ENCODE measurements around the gene EXOSC3. TPM values are rescaled to one million over a fixed set of nuclear protein-coding genes. Genes with fewer than 3 reads are reported as not detected.

The EXOSC3 gene
- total RNA-seq, 1 donor from 2014 or later, result 85.2 TPM

DNA sequence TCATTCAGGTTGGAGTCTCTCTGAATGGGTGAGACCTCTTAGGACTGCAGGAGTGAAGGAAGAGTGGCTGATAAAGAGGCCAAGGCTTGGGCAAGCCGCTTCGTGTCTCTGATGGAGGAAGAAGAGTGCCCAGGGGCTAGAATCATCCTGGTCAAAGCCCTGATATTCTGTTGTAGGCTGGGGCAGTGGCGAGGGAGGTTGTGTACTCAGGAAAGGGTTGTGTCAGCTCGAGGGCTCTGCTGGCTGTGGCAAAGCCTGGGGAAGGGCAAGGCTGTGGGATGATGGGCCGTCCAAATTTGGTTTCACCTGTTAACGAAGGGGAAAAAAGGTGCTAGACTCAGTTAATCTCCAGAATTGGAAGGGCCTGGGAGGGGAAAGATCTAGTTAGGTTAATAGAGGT lies 33.7 kb downstream of the EXOSC3 start:
- no peak for TF ChIP-seq EZH2phosphoT487 (IDR thresholded peaks at IDR 0.05)
- no peak for TF ChIP-seq EZH2 (IDR thresholded peaks at IDR 0.05)
- TF ChIP-seq, protein P1, sequence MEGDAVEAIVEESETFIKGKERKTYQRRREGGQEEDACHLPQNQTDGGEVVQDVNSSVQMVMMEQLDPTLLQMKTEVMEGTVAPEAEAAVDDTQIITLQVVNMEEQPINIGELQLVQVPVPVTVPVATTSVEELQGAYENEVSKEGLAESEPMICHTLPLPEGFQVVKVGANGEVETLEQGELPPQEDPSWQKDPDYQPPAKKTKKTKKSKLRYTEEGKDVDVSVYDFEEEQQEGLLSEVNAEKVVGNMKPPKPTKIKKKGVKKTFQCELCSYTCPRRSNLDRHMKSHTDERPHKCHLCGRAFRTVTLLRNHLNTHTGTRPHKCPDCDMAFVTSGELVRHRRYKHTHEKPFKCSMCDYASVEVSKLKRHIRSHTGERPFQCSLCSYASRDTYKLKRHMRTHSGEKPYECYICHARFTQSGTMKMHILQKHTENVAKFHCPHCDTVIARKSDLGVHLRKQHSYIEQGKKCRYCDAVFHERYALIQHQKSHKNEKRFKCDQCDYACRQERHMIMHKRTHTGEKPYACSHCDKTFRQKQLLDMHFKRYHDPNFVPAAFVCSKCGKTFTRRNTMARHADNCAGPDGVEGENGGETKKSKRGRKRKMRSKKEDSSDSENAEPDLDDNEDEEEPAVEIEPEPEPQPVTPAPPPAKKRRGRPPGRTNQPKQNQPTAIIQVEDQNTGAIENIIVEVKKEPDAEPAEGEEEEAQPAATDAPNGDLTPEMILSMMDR (IDR thresholded peaks at IDR 0.05), result no peak
- Histone ChIP-seq H3K4me1 (peaks cover 3% of the 10 kb centered on the region), H3K27ac (no peak overlapping the region), H3K4me2 (no peak overlapping the region), H3K4me3 (no peak overlapping the region), H3K79me2 (ENCODE audit: low read depth) (no peaks in the 10 kb centered on the region), H3F3A (ENCODE audit: low read depth) (no peaks in the 10 kb centered on the region), H3K9me3 (ENCODE audit: low read depth) (no peaks in the 10 kb centered on the region), H3K9ac (no peak overlapping the region), H3K36me3 (no peaks in the 10 kb centered on the region), H3K27me3 (no peaks in the 10 kb centered on the region), H4K20me1 (ENCODE audit: low read depth) (no peaks in the 10 kb centered on the region), H2AFZ (replicated peaks) (no peak overlapping the region)
- Mint-ChIP-seq H3K36me3 (peaks cover 1% of the 10 kb centered on the region), H3K27ac (peak overlapping the region; percentile 40), H3K4me1 (peaks cover 15% of the 10 kb centered on the region), H3K9me3 (peaks cover 3% of the 10 kb centered on the region), H3K27me3 (ENCODE audit: insufficient read depth, low read depth) (peaks cover 12% of the 10 kb centered on the region), H3K4me3 (peak overlapping the region; percentile 22)
- DNase-seq (ENCODE audit: low spot score), result no peak

DNA sequence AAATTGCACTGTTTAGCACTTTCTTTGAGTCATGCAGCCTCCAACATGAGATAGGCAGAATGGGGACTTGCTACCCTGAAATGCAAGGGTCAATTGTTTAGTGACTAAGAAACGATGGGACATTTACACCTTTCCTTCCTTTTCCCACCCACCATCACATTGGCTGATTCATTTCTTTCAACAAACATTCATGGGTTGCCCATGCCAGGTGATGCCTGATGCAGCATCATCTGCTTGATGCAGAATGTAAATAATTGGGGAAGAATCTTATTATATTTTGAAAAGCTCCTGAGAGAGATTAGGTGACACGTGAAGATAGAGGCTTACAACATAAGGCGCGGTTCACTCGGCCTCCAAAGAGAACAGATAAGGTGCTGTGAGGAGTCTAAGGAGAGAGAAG lies 35.7 kb downstream of the EXOSC3 start:
- H3K4me2 ChIP-seq, result no peak overlapping the region
- no peaks in the 10 kb centered on the region for H3K9me3 ChIP-seq (ENCODE audit: low read depth)
- H3K36me3 ChIP-seq, result no peaks in the 10 kb centered on the region
- no peak overlapping the region for H3K27ac ChIP-seq
- TF ChIP-seq EZH2 (IDR thresholded peaks at IDR 0.05) (no peak), EZH2phosphoT487 (IDR thresholded peaks at IDR 0.05) (no peak)
- TF ChIP-seq, protein P1 (IDR thresholded peaks at IDR 0.05), result no peak
- DNase-seq (ENCODE audit: low spot score), result no peak
- no peak overlapping the region for H2AFZ ChIP-seq (replicated peaks)
- no peaks in the 10 kb centered on the region for H3K4me1 ChIP-seq
- Mint-ChIP-seq H3K27me3 (ENCODE audit: insufficient read depth, low read depth) (peaks cover 14% of the 10 kb centered on the region), H3K4me1 (peaks cover 8% of the 10 kb centered on the region), H3K36me3 (no peaks in the 10 kb centered on the region), H3K27ac (no peak overlapping the region), H3K9me3 (peaks cover 3% of the 10 kb centered on the region), H3K4me3 (no peak overlapping the region)
- no peaks in the 10 kb centered on the region for H3F3A ChIP-seq (ENCODE audit: low read depth)
- no peaks in the 10 kb centered on the region for H4K20me1 ChIP-seq (ENCODE audit: low read depth)
- no peaks in the 10 kb centered on the region for H3K79me2 ChIP-seq (ENCODE audit: low read depth)
- no peak overlapping the region for H3K9ac ChIP-seq
- no peaks in the 10 kb centered on the region for H3K27me3 ChIP-seq
- H3K4me3 ChIP-seq, result no peak overlapping the region

DNA sequence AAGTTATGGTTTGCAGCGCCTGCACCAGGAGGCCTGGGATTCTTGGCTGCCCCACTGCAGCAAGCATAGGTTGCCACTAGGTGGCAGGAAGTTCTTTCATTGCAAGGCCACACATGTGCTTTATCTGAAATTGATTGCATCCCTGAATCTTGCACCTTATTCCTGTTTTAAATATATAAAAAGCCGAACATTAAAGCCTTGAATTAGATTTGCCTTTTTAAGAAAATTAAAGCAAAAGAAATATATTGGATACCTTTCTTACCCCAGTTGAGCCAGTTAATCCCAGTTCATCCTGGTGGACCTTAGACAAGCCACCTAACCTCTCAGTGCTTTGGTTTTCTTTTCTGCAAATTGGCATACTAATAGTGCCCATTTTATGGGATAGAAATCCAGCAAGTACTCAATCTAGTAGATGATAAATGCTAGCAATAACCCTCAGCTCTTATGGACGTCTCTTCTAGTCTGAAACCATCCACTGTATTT lies 37.6 kb downstream of the EXOSC3 start:
- Histone ChIP-seq H3K27me3 (no peaks in the 10 kb centered on the region), H3K4me2 (no peak overlapping the region), H2AFZ (replicated peaks) (peak overlapping the region; percentile 5), H3K9ac (no peak overlapping the region), H3K36me3 (no peaks in the 10 kb centered on the region), H3F3A (ENCODE audit: low read depth) (peaks cover 7% of the 10 kb centered on the region), H3K9me3 (ENCODE audit: low read depth) (no peaks in the 10 kb centered on the region), H3K4me3 (no peak overlapping the region), H3K79me2 (ENCODE audit: low read depth) (no peaks in the 10 kb centered on the region), H3K4me1 (peaks cover 5% of the 10 kb centered on the region), H3K27ac (no peak overlapping the region), H4K20me1 (ENCODE audit: low read depth) (no peaks in the 10 kb centered on the region)
- no peak for TF ChIP-seq EZH2phosphoT487 (IDR thresholded peaks at IDR 0.05)
- TF ChIP-seq, protein P1 (IDR thresholded peaks at IDR 0.05), result peak; percentile 93
- Mint-ChIP-seq H3K4me3 (no peak overlapping the region), H3K27ac (no peak overlapping the region), H3K27me3 (ENCODE audit: insufficient read depth, low read depth) (peaks cover 10% of the 10 kb centered on the region), H3K4me1 (no peaks in the 10 kb centered on the region), H3K36me3 (no peaks in the 10 kb centered on the region), H3K9me3 (no peaks in the 10 kb centered on the region)
- peak; percentile 72 for DNase-seq (ENCODE audit: low spot score)

All from neural progenitor cell (in vitro differentiated cells).